KG1 (cell line): ENCODE measurements around the gene ZSWIM3.
A peak's percentile ranks its signal among the peaks of the same experiment; 100 is the strongest.
"Not testable (repeated sequence)": the region's sequence is repeated elsewhere in the genome, so short reads cannot be mapped to it uniquely, and the experiment has no call there.

Experiments
- DNase-seq: peaks from one replicate; lab custom pipeline; 2025; lab: John Stamatoyannopoulos, UW

ZSWIM3 gene

GRCh38 chr20:45861221-45862075 is 4.0 kb downstream of the ZSWIM3 start:
- DNase-seq, result no peak

- DNase-seq, result no peak
Measured at GRCh38 chr20:45863543-45864470, 6.4 kb downstream of the ZSWIM3 start.

- no peak for DNase-seq
Measured at GRCh38 chr20:45866454-45866853, 9.0 kb downstream of the ZSWIM3 start.

DNA sequence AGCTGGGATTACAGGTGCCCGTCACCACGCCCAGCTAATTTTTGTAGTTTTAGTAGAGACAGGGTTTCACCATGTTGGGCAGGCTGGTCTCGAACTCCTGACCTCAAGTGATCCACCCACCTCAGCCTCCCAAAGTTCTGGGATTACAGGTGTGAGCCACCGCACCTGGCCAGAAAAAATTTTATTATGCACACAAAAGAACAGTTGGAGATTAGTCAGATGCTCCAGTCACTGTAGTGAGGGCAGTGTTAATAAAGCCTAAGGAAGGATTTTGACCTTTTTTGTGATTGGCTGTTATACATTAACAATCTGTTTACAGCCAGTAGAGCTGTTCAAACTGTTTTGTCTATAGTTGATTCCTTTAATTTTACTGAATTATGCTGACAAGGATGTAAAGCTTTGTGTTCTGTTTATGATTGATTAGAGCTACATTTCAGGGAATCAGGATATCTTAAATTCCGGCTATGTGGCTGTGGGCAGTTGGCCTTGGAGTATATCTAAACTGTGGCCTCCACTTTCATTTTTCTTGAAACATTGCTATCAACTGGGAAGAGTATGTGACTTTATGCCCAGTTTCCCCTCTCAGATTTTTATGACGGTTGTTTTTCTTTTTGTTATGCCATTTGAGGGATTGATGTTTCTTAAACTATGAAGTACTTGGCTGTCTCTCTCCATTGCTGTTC is 9.9 kb downstream of the ZSWIM3 start:
- no peak for DNase-seq

- no peak for DNase-seq
Measured at GRCh38 chr20:45867819-45868176, 10.4 kb downstream of the ZSWIM3 start.

- DNase-seq, result no peak
Measured at GRCh38 chr20:45872626-45873025, 15.2 kb downstream of the ZSWIM3 start.

DNA sequence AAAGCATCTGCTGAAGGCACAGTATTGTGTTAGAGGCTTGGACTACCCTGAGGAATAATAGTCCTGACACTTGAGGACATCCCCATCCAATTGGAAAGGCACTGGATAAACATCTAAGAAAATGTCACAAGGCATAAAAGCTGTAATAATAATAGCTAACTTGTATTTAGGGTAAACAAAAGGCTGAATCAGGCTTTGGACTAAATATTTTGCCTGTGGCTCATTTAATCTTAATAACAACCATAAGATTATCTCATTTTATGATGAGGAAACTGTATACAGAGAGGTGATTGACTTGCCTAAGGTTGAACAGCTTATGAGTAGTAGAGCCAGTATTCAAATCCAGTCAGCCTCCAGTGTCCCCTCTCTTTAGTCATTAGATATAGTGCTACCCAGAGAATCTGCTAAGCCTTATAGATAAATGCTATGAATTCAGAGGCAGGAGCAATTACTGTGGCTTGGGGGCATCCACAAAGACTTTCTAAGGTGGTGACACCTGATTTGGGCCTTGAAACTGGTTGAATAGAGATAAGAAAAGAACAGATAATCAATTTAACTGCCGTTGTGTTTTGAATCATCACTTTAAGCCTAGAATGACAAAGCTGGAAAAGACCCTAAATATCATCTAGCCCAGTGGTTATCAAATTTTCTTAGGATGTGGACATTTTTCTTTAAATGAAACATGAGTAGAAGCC is 16.1 kb downstream of the ZSWIM3 start:
- no peak for DNase-seq

DNA sequence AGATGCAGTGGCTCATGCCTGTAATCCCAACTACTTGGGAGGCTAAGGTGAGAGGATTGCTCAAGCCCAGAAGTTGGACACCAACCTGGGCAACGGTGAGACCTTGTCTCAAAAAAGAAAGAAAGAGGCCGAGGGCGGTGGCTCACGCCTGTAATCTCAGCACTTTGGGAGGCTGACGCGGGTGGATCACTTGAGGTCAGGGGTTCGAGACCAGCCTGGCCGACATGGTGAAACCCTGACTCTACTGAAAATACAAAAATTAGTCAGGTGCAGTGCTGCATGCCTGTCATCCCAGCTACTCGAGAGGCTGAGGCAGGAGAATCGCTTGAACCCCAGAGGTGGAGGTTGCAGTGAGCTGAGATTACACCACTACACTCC is 16.7 kb downstream of the ZSWIM3 start:
- not testable (repeated sequence) for DNase-seq

- DNase-seq, result no peak
Measured at GRCh38 chr20:45874576-45874975, 17.2 kb downstream of the ZSWIM3 start.

DNA sequence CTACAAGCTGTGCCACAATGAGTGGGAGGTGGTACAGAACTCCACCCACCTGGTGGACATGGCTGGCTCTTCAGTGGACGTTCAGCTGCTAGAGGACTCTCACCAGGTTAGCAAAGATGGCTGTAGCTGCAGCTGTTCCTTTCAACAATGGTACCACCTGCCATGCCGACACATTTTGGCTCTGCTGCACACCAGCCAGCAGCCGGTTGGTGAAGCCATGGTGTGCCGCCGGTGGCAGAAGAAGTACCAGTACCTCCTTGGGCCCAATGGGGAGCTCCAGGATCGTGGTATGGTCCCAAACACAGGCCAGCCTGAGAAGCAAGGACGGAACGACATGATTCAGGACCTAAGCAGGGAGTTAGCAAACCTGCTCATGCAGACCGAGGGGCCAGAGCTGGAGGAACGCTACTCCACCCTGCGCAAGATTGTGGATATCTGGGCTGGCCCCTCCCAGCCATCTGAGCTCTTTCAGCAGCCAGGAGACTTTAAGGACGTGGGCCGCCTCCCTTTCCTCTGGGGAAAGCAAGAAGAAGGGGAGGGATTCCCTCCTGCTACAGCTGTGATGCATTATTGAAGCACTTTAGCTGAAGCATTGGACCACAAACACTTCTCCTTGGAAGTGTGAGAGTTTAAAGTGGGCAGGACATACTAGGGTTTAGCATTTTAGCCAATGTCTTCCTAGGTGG is 20.8 kb downstream of the ZSWIM3 start:
- no peak for DNase-seq

GRCh38 chr20:45880988-45881788 is 23.8 kb downstream of the ZSWIM3 start, which contains the start of gene ZSWIM1:
ZSWIM1 (plus strand) TSS chr20:45881227; CDS start chr20:45882593, 1,366 bp downstream.
- peak; percentile 99 for DNase-seq

- no peak for DNase-seq
Measured at GRCh38 chr20:45882469-45883099, 25.2 kb downstream of the ZSWIM3 start.

DNA sequence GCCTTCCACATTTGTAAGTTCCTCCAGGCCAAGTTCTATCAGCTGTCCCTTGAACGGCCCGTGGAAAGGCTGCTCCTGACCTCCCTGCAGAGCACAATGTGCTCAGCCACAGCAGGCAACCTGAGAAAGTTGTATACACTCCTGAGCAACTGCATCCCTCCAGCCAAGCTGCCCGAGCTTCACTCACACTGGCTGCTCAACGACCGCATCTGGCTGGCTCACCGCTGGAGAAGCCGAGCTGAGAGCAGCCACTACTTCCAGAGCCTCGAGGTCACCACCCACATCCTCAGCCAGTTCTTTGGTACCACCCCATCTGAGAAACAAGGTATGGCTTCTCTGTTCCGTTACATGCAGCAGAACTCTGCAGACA is 25.7 kb downstream of the ZSWIM3 start:
- no peak for DNase-seq

GRCh38 chr20:45886590-45887345 is 29.4 kb downstream of the ZSWIM3 start:
- no peak for DNase-seq

- no peak for DNase-seq
Measured at GRCh38 chr20:45887346-45887715, 29.9 kb downstream of the ZSWIM3 start, which contains the start of gene SPATA25. SPATA25 (minus strand) TSS chr20:45887622; CDS start chr20:45887590, 32 bp downstream.

GRCh38 chr20:45888681-45889080 is 31.3 kb downstream of the ZSWIM3 start:
- no peak for DNase-seq

- no peak for DNase-seq
Measured at GRCh38 chr20:45890077-45890984, 32.9 kb downstream of the ZSWIM3 start.
